ENCODE data around the gene CATSPERB. TPM values are rescaled to one million over a fixed set of nuclear protein-coding genes. Genes with fewer than 3 reads are reported as not detected.

CATSPERB gene
- total RNA-seq, 1 donor = 0.81 TPM

- DNase-seq (ENCODE audit: low read depth) = no peak
Measured at GRCh38 chr14:91533623-91534022, 198.3 kb downstream of the CATSPERB start.

More at GRCh38 chr14:91533623-91534022, 198.3 kb downstream of the CATSPERB start:
- TF ChIP-seq CTCF (IDR thresholded peaks at IDR 0.05; ENCODE audit: insufficient read depth, low read length) = no peak
- H3K4me3 ChIP-seq (ENCODE audit: low read depth, low read length) = no peak overlapping the region

Small RNA genes within 50 kb of the gene (small RNA-seq; reads per million reads assigned to genes)
- gene AL133373.1 = not detected
- gene POLR3GP1 = not detected
- gene RF00012 = not detected

Other genes starting within 250 kb of the CATSPERB start
- 51.9 and 59.4 TPM in 2 replicates for gene PPP4R3A, start 221.8 kb downstream of the CATSPERB start, total RNA-seq (ENCODE audit: low replicate concordance)
- 0.16 and 1.6 TPM in 2 replicates for gene TC2N, start 135.4 kb upstream of the CATSPERB start, total RNA-seq (ENCODE audit: low replicate concordance)
- gene FBLN5, start 215.6 kb upstream of the CATSPERB start, total RNA-seq (ENCODE audit: low replicate concordance) = 56.8 and 137 TPM in 2 replicates